NCI-H2227 treated with DMSO at 0.1 percent for 48 hours (cell line): ENCODE measurements around the gene ZNF229.
"Not testable (repeated sequence)": the region's sequence is repeated elsewhere in the genome, so short reads cannot be mapped to it uniquely, and the experiment has no call there.

Experiments used
- DNase-seq: peaks from one replicate; lab custom pipeline; 2025; lab: John Stamatoyannopoulos, UW

The ZNF229 gene

GRCh38 chr19:44447916-44448674 is at the start of gene ZNF229:
Gene ZNF229 (minus strand): TSS chr19:44448472. CDS start chr19:44442847, 5,625 bp downstream.
- peak; percentile 88 for DNase-seq

GRCh38 chr19:44496711-44497110 is 48.4 kb upstream of the ZNF229 start:
- no peak for DNase-seq

- DNase-seq: no peak
Measured at GRCh38 chr19:44476559-44477408, 28.5 kb upstream of the ZNF229 start.

GRCh38 chr19:44468730-44469129 is 20.5 kb upstream of the ZNF229 start:
- DNase-seq: not testable (repeated sequence)

- DNase-seq: not testable (repeated sequence)
Measured at GRCh38 chr19:44462600-44463286, 14.5 kb upstream of the ZNF229 start.

- DNase-seq: not testable (repeated sequence)
Measured at GRCh38 chr19:44456016-44456415, 7.7 kb upstream of the ZNF229 start.

- DNase-seq: no peak
Measured at GRCh38 chr19:44455100-44455499, 6.8 kb upstream of the ZNF229 start.

- no peak for DNase-seq
Measured at GRCh38 chr19:44452367-44452766, 4.1 kb upstream of the ZNF229 start.

GRCh38 chr19:44451687-44452086 is 3.4 kb upstream of the ZNF229 start:
- DNase-seq: no peak

GRCh38 chr19:44438441-44438840 is 9.8 kb downstream of the ZNF229 start:
- no peak for DNase-seq

- no peak for DNase-seq
Measured at GRCh38 chr19:44435441-44435840, 12.8 kb downstream of the ZNF229 start.

- no peak for DNase-seq
Measured at GRCh38 chr19:44430956-44431355, 17.3 kb downstream of the ZNF229 start.

GRCh38 chr19:44415553-44415952 is 32.7 kb downstream of the ZNF229 start:
- not testable (repeated sequence) for DNase-seq

- no peak for DNase-seq
Measured at GRCh38 chr19:44401139-44402115, 46.8 kb downstream of the ZNF229 start, which contains the start of gene ZNF285. Gene ZNF285 (minus strand): TSS chr19:44401608. CDS start chr19:44397213, 4,395 bp downstream.

- not testable (repeated sequence) for DNase-seq
Measured at GRCh38 chr19:44389268-44389667, 59.0 kb downstream of the ZNF229 start.
